Mucosa of descending colon (tissue), 3 donors: ENCODE measurements around the gene KMT5B. TPM values are rescaled to one million over a fixed set of nuclear protein-coding genes. Genes with fewer than 3 reads are reported as not detected.

Experiments used
- ATAC-seq: fragments of 200-7000 bp; cut with Tn5 transposase; one replicate; pipeline ENCODE4 v1.9.1; 2020; ENCODE audit warnings: mild to moderate bottlenecking, moderate library complexity
- DNase-seq, 3 donors: peaks; one replicate each; pipeline ENCODE4 v3.0.0-alpha.2; 2020
- H3K36me3 ChIP-seq: fragments of 200-600 bp; one replicate; pipeline ENCODE4 v1.8.0; 2021; ENCODE audit warnings: low read depth, mild to moderate bottlenecking
- H3K4me1 ChIP-seq: fragments of 200-600 bp; one replicate; pipeline ENCODE4 v1.8.0; 2021; ENCODE audit warnings: low read depth, mild to moderate bottlenecking
- H3K4me3 ChIP-seq: fragments of 200-600 bp; one replicate; pipeline ENCODE4 v1.8.0; 2021; ENCODE audit warnings: mild to moderate bottlenecking
- H3K9me3 ChIP-seq: fragments of 200-600 bp; one replicate; pipeline ENCODE4 v1.8.0; 2021; ENCODE audit warnings: mild to moderate bottlenecking
- intact Hi-C, 2 donors: fragments of 100-400 bp; cut with DNase I in 1 of 2; cut with micrococcal nuclease in 1 of 2; formaldehyde crosslinking; loops; one replicate each; pipeline versions ENCODE4 v1.11.0 to v1.11.1; 2022; cut with DNase I, micrococcal nuclease
- total RNA-seq, 3 donors: library from RNA; stranded (reverse); fragmentation: NEBNext Ultra II Directional in 2 of 3; extraction: Animal tissue kit (Norgen Biotek cat#: 25700) in 2 of 3; gene quantifications; one replicate each; pipeline versions ENCODE4 v1.2.1 to v1.2.4, GENCODE V29; 2021 to 2023
- TF ChIP-seq, protein P1 (sequence below): fragments of 200-600 bp; IDR thresholded peaks from one replicate; pipeline ENCODE4 v1.8.0; 2022; ENCODE audit warnings: antibody characterized with exemption, mild to moderate bottlenecking
- donor health status: DM: no; HTN: no; CAD: no; lungs with moderate emphysema.
- donor health status: DM: no; HTN: no; CAD: no.
- donor health status: DM: no; HTN: yes; CAD: no.

KMT5B gene
- total RNA-seq, 3 donors from 2014 or later = 56.4 to 71.3 (median 65.1) TPM

DNA sequence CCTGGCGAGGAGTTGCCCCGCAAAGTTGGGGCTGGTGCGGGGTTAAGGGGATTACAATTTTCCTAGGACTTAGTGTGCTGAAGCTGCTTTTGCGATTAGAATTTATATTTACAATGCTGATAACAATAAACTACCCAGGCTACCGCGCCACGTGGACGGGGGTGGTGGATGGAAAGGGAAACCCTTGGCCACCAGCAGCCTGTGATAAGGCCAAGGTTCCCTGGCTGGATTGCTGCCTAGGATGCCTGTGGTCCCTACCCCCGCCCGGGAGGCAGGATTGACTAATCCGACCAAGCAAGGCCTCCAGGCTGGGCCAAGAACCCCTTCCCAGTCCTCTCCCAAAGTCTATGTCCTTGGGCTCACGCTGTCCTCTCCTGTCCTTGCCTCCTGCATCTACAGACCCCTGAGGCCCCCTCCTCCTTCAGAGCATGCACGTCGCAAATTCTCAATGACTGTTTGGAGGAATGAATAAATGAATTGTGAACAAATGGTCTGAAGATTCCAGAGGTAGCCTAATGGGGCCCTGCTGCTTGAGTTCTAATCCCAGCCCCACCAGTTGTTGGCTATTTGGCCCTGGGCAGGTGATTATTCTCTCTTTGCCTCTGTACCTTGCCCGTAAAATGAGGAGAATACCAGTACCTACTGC, 84.3 kb downstream of the KMT5B start:
- Histone ChIP-seq H3K36me3 (no peaks in the 10 kb centered on the region), H3K4me3 (no peak overlapping the region), H3K9me3 (peaks cover 4% of the 10 kb centered on the region), H3K4me1 (peaks cover 21% of the 10 kb centered on the region)
- peak; percentile 63 to 71 (median 68) for DNase-seq
- TF ChIP-seq, protein P1, sequence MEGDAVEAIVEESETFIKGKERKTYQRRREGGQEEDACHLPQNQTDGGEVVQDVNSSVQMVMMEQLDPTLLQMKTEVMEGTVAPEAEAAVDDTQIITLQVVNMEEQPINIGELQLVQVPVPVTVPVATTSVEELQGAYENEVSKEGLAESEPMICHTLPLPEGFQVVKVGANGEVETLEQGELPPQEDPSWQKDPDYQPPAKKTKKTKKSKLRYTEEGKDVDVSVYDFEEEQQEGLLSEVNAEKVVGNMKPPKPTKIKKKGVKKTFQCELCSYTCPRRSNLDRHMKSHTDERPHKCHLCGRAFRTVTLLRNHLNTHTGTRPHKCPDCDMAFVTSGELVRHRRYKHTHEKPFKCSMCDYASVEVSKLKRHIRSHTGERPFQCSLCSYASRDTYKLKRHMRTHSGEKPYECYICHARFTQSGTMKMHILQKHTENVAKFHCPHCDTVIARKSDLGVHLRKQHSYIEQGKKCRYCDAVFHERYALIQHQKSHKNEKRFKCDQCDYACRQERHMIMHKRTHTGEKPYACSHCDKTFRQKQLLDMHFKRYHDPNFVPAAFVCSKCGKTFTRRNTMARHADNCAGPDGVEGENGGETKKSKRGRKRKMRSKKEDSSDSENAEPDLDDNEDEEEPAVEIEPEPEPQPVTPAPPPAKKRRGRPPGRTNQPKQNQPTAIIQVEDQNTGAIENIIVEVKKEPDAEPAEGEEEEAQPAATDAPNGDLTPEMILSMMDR = no peak
- peak; percentile 74 for ATAC-seq
- intact Hi-C loops = no loop called here

DNA sequence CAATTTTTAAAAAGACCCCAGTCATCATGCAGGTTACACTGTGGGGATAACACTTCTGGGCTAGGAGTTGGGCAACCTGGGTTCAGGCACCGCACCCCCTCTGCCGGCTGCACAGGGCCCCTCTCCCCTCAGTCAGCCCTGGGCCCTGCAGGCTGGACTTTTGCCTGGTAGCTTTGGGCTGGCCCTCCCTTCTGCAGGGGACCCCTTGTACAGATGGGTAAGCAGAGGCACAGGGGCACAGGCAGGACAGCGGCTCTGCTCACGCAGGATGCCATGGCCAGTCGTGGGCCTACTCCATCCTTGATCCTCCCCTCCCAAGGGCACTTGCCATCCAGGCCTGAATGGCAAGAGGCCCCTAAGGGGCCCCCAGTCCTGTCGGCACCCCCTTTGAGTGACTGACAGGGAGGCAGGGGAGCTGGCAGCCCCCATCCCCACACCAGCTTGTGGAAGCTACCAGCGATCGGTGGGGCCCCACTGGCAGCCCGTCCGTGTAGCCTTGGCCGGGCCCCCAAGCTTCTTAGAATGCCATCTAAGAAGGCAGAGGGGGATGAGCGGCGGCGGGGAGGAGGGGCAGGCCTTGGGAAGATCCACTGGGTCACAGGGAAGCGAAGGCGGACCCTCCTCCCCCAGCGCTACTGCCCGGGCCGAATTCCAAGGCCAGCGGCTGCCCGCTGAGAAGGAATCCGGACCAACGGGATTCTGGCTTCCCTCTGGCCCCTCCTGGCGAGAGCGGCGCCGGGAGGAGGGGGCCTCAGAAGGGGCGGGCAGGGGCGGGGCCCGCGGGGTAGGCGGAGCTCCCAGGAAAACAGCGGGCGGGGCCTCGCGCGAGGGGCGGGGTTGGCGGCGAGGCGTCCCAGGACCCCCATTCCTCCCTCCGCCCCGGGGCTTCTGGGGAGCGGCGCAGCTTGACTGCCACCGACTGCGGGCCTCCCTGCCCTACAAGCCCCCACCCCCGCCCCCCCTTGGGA, 85.1 kb downstream of the KMT5B start:
- Histone ChIP-seq H3K4me1 (peaks cover 25% of the 10 kb centered on the region), H3K4me3 (no peak overlapping the region), H3K36me3 (no peaks in the 10 kb centered on the region), H3K9me3 (peaks cover 4% of the 10 kb centered on the region)
- intact Hi-C loops = no loop called here
- TF ChIP-seq, protein P1 = no peak
- DNase-seq (peak; percentile 67 to 74 (median 68)), ATAC-seq (peak; percentile 67)

DNA sequence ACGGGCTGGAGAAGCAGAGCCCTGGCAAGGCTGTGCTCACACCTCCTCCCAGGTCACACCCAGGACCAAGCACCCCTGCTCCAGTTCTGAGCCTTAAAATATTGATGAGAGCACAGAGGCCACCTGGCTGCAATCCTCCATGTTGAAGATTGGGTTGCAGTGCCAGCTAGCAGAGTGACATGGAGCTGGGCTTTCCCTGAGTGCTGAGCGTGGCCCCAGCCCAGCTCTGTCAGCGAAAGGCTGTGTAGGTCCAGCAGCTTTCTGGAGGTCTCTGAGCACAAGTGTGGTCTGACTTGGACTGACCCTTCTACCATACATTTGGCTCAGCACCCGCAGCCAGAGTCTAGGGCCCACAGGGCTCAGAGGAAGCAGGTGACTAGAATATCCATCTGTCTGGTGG, 87.9 kb downstream of the KMT5B start:
- peak in 1 of 3 donors; percentile 48 for DNase-seq
- H3K36me3 ChIP-seq = no peaks in the 10 kb centered on the region
- TF ChIP-seq, protein P1 = no peak
- no peak for ATAC-seq
- H3K4me3 ChIP-seq = no peak overlapping the region
- no peaks in the 10 kb centered on the region for H3K9me3 ChIP-seq
- peaks cover 35% of the 10 kb centered on the region for H3K4me1 ChIP-seq
- intact Hi-C loops = no loop called here

DNA sequence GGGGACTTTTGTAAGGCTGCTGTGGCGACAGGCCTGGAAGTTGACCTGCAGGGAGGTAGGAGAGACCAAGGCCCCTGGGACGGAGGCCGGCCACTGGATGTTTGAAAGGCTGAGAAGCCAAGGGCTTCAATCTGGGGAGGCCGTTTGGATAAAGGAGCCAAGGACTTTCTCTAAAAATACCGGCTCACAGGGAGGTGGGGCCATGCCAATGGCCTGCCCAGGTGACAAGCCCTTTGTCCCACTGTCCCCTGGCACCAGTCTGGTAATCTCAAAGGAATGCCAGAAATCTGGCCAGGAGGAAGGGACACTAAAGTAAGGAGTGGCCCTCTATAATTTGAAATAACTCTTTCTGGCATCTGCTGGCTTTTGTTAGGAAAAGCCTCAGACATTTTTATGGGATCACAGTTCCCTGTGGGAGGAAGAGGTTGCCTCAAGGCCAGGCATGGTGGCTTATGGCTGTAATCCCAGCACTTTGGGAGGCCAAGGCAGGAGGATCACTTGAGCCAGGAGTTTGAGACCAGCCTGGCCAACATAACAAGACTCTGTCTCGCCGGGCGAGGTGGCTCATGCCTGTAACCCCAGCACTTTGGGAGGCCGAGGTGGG, 90.1 kb downstream of the KMT5B start:
- TF ChIP-seq, protein P1 = no peak
- intact Hi-C loops = no loop called here
- Histone ChIP-seq H3K4me1 (peaks cover 48% of the 10 kb centered on the region), H3K36me3 (no peaks in the 10 kb centered on the region), H3K9me3 (no peaks in the 10 kb centered on the region), H3K4me3 (no peak overlapping the region)
- peak; percentile 75 for ATAC-seq
- DNase-seq = peak; percentile 77 to 81 (median 78)

DNA sequence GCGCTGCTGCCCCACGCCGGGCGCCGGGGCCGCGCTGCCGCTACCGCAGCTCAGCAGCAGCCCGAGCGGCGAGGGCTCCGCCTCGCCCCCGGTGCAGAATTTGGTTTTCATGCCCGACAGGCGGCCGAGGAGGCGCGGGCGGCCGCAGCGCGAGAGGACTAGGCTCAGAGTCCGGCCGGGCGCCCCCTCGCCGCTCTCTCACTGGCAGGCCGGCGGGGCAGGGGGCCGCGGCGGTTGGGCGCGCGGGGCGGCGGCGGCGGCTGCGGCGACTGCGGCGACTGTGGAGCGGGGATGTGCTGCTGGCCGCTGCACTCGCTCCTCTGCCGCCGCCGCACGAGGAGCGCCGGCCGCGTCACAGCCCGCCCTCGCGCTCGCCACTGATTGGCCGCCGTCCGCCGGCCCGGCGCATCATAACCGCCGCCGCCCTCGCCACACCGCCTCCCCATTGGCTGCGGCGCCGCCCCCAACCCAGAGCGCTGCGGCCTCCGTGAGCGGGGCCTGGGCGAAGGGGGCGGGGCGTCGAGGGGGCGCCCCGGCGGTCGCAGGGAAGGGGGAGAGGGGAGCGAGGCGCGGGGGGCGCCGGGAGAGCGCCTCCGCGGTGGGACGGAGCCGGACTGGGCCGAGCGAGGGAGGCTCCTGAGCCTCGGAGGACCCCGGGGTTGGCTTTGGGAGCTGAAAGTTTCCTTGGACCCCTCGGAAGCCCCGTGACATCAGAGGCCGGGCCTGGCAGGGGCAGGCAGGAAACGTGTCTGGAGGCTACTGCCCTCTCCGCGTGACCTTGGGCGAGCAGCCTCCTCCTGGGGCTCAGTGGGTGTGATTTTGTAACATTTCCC, 91.8 kb downstream of the KMT5B start, which contains the start of gene CHKA:
Gene CHKA, minus strand, starts transcription at position 322 of the 833 bp plus-strand sequence. Its CDS starts 211 bp downstream, at position 111.
- ATAC-seq = peak; percentile 89
- TF ChIP-seq, protein P1 = no peak
- DNase-seq = peak; percentile 90 to 95 (median 95)
- Histone ChIP-seq H3K4me3 (peak within 1 kb of the TSS; percentile 72), H3K9me3 (no peaks in the 10 kb centered on the region), H3K36me3 (no peaks in the 10 kb centered on the region), H3K4me1 (peaks cover 44% of the 10 kb centered on the region)
- intact Hi-C loops = no loop called here
